Transverse colon (tissue), 4 donors: ENCODE data around the gene SMIM5.

Source experiments
- EP300 ChIP-seq: sonication (generic); formaldehyde crosslinking; IDR thresholded peaks from one replicate; pipeline ENCODE4 v1.6.1; 2017; ENCODE audit warnings: antibody characterized with exemption, low read depth
- POLR2A ChIP-seq: fragments of 450-650 bp; IDR thresholded peaks from one replicate; pipeline ENCODE4 v1.6.1; 2016; ENCODE audit warnings: antibody characterized with exemption, mild to moderate bottlenecking, moderate library complexity
- POLR2AphosphoS5 ChIP-seq, 3 donors: sonication (generic); formaldehyde crosslinking; IDR thresholded peaks; one replicate each; pipeline ENCODE4 v1.6.1; 2016; ENCODE audit warnings: antibody characterized with exemption in 3 of 3
- TF ChIP-seq, protein P1 (sequence below), 5 experiments: fragments of 200-600 bp in 3 of 5; fragments of 450-650 bp in 2 of 5; sonication (generic) in 3 of 5; IDR thresholded peaks; 1 replicate in 2 of 5; 2 replicates in 3 of 5; pipeline ENCODE4 v1.5.1; 2016 to 2017; ENCODE audit warnings: antibody characterized with exemption in 5 of 5, inconsistent platforms in 3 of 5, mild to moderate bottlenecking in 2 of 5, moderate library complexity in 1 of 5

DNA sequence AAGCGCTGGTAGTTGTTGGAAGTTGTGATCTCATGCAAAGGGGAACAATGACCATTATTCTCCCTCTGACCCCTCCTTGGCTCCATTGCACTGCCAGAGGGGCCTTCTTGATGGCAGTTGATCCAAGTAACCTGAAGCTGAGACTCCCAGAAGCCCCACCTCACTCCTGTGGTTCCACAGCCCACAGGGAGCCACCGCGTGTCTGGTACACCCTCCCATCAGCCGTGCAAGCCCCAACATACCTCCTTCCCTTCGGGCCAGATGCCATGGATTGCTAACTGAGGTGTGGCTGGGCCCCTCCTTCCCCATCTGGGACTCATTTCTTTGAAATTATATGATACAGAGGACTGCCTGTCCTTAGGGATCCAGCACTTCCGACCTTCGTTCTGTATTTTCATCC, 51.7 kb downstream of the SMIM5 start:
- TF ChIP-seq, protein P1, sequence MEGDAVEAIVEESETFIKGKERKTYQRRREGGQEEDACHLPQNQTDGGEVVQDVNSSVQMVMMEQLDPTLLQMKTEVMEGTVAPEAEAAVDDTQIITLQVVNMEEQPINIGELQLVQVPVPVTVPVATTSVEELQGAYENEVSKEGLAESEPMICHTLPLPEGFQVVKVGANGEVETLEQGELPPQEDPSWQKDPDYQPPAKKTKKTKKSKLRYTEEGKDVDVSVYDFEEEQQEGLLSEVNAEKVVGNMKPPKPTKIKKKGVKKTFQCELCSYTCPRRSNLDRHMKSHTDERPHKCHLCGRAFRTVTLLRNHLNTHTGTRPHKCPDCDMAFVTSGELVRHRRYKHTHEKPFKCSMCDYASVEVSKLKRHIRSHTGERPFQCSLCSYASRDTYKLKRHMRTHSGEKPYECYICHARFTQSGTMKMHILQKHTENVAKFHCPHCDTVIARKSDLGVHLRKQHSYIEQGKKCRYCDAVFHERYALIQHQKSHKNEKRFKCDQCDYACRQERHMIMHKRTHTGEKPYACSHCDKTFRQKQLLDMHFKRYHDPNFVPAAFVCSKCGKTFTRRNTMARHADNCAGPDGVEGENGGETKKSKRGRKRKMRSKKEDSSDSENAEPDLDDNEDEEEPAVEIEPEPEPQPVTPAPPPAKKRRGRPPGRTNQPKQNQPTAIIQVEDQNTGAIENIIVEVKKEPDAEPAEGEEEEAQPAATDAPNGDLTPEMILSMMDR (IDR thresholded peaks at IDR 0.05): no peak
- TF ChIP-seq POLR2A (no peak), EP300 (no peak), POLR2AphosphoS5 (IDR thresholded peaks at IDR 0.05) (peak in 1 of 3 donors; percentile 19)
